Cerebellar cortex (tissue), 1 donor: ENCODE data around the gene RAD51B.

ENCODE experiments used
- DNase-seq: peaks from one replicate; pipeline ENCODE4 v3.0.0-alpha.2; 2015; ENCODE audit warnings: low spot score

The RAD51B gene

GRCh38 chr14:68573722-68574121 lies 754.1 kb downstream of the RAD51B start:
- no peak for DNase-seq

- no peak for DNase-seq
These were observed 754.9 kb downstream of the RAD51B start for GRCh38 chr14:68574461-68574860.

GRCh38 chr14:68574906-68575305 lies 755.3 kb downstream of the RAD51B start:
- no peak for DNase-seq

DNA sequence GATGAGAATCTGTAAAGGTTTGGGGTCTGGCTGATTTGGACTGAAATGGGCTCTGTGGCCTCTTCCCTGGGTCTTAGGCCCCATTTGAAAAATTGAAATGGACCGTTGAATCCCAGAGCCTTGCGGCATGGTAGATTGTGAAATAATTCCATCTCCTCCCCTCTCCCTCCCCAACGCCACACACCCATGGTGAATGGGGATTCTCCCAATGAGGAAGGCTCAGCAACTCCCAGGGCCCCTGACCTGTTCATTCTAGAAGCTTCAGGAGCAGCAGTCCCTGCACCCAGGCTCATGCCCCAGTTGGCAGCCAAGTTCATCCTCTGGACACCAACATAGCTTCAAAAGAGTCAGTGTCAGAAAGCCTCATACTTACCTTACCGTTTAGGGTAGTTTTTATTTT lies 755.8 kb downstream of the RAD51B start:
- DNase-seq: no peak

DNA sequence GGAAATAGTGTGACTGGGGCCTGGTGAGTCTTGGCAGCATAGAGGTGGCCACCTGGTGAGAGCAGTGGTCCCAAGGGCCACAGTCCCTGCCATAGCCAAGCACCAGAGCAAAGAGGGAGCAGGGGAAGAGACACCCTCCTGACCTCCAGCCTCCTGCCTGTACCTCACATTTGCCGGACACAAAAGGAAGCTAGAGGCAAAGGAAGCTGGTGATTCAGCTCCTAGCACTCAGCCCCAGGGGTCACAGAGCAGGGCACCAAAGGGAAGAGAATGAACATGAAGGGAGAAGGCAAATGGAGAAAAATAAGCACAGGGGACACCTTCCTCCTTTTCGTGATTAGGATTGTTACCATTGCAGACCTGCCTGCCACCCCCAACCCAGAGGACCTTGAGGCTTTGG lies 756.5 kb downstream of the RAD51B start:
- DNase-seq: no peak

DNA sequence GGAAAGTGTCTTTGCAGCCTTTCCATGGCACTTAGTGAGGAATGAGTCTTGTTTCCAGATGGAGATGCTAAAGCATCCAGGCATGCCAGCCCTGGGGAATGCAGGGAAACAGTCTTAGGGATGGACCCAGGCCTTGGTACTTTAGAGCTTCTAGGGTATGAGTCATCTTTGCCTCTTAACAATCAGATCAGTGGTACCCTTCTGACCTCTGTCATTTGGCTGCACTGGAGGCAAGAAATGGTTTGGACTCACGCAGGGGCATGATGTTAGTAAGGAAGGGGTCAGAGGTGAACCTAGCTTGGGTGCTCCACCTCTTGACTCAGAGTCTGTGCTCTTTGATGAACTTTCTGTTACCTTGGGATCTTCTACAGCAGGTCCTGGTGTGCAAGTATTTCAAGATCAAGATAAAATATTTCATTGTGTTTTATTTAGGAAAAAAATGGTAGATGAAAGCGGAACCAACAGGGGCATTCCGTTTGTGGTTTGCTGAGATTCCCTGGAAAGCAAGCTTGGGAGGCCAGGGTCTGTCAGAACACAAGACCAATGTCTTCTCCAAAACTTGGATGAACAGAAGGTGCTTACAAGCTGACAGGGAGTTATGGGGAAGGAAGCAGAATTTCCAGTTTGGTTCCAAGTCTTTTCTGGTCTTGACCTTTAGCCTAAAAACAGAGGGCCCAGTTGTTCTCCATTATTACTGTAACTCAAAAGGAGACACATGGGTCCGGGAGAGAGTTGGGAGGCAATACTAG lies 757.1 kb downstream of the RAD51B start:
- DNase-seq: no peak

DNA sequence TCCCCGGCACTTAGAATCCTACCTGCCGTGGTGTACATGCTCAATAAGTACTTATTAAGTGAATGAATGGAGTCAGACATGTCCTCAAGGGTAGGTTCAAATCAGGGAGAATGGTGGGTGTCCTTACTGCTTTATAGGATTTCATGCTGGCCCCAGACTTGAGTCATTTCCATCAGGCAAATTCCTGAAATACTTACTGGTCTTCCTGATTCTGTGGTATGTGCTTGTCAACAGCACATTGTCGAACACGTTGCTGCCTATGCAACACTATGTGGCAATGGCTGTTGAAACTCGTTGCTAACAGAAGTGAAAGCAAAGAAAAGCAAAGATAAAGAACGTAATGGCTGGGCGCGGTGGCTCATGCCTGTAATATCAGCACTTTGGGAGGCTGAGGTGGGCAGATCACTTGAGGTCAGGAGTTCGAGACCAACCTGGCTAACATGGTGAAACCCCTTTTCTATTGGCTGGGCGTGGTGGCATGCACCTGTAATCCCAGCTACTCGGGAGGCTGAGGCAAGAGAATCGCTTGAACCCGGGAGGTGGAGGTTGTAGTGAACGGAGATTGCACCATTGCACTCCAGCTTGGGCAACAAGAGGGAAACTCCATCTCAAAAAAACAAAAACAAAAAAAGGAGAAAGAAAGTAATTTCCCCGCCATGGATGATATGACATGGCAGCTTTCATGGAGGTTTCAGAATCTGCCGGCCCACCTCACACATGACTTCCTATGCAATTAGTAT lies 758.4 kb downstream of the RAD51B start:
- DNase-seq: no peak

- DNase-seq: no peak
These were observed 759.0 kb downstream of the RAD51B start for GRCh38 chr14:68578597-68578996.

GRCh38 chr14:68580096-68580645 lies 760.6 kb downstream of the RAD51B start:
- no peak for DNase-seq

GRCh38 chr14:68580671-68581070 lies 761.1 kb downstream of the RAD51B start:
- DNase-seq: no peak

DNA sequence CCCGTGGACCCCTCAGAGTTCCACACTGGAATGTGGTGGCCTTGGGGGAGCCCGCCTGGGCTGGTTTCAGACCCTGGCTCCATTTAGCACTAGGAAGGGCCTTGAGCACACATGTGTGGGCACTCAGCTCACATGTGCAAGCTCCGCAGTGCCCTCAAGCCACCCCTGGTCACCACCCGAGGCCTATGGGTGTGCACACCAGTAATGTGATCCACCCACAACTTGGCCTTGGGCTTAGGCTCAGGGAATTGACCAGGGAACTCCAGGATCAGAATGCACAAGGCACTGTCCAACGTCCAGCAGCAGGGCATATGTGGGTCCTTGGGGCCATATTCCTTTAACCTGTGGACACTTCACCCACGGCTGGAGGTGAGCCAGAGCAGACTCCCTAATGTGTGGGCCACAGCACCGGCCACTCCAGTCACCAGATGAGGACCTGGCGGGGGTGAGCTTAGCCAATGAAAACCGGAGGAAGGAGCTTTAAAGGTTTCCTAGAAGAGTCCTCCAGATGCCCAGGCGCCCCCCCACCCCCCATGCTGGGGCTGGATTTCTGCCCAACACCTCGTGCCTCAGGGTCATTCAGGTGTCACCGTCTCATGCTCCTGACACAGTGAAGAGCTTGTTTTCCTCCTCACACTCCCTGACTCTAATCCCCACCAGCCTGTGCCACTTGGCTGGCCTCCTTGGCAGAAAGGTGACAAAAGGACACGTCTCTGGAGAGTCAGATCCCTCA lies 764.1 kb downstream of the RAD51B start:
- no peak for DNase-seq

GRCh38 chr14:68584786-68585185 lies 765.2 kb downstream of the RAD51B start:
- DNase-seq: no peak

DNA sequence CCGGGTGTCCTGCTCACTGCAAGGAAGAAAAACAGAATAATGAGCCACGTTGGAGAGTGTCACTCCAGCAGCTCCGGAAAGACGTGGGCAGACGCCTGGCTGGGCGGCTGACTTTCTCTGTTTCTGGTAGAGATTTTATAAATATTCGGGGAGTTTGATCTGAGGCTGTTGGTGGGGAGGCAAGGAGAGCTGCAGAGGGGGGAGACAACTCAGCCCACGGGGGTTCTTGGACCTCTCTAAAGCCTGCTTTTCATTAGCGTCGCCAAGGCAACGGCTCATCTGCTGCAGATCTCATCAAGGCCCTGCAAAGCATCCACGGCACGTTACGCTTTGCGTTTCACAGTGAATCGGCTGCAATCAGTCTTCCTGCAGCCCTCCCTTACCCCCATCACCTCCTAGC lies 766.1 kb downstream of the RAD51B start:
- DNase-seq: no peak

DNA sequence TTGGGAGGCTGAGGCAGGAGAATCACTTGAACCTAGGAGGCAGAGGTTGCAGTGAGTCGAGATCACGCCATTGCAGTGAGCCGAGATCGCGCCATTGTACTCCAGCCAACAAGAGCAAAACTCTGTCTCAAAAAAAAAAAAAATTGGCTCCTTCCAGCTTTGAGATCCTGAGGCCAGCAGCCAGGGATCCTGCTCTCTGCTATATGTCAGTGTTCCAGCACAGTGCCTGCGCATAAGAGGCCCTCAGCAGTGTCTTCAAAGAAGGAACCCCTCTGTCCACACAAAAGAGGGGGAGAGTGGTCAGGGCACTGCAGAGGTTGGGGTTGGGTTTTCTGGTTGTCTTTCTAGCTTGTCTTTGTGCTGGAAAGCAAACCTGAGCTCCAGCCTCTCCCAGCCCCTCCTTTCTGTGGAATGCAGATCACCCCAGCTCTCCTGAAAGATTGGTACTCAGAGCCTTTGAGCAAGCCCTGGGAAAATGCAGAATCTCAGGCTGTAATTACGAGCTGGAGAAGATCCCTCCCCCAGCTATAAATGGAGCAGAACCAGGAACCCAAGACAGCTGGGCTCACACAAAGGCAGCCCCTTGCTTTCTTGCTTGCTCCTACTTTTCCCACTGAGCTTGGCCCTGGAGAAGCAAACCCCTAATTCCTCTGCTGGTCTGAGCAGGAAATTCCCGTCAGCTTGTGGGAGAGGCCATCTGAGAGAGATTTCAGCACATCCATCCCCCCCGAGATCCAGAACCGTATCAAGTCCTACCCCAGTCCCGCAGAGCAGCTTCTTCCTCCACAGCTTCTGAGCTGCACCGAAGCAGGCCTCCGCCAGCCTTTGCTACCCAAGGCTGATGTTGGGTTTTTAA lies 767.5 kb downstream of the RAD51B start:
- DNase-seq: no peak

GRCh38 chr14:68587931-68588330 lies 768.4 kb downstream of the RAD51B start:
- no peak for DNase-seq

- DNase-seq: no peak
These were observed 770.0 kb downstream of the RAD51B start for GRCh38 chr14:68589447-68590200.

GRCh38 chr14:68590201-68590522 lies 770.6 kb downstream of the RAD51B start:
- no peak for DNase-seq

GRCh38 chr14:68591786-68592185 lies 772.2 kb downstream of the RAD51B start:
- no peak for DNase-seq

DNA sequence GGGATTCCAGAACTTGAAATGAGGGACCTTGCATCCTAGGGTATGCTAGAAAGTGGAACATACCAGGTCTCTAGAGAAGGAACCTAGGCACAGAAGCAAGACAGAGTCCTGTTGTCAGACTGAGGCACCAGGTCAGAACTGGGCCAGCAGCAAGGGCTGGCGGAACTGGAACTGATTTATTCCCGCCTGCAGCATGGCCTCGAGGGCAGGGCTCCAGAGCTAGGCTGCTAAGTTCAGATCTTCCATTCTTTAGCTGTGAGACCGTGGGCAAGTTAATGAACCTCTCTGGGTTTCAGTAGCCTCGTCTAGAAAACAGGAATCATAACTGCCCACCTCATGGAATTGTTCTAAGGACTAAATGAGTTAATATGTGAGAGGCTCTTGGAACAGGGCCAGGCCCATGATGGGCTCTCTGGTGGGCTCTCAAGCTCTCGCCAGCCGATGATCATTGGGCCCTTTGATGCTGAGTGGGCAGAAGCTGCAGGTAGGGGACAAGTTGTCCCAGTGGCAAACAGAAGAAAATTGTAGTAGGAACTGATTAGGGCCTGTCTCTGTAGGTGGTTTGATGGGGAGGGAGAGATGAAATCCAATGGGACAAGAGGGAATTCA lies 773.5 kb downstream of the RAD51B start:
- no peak for DNase-seq

DNA sequence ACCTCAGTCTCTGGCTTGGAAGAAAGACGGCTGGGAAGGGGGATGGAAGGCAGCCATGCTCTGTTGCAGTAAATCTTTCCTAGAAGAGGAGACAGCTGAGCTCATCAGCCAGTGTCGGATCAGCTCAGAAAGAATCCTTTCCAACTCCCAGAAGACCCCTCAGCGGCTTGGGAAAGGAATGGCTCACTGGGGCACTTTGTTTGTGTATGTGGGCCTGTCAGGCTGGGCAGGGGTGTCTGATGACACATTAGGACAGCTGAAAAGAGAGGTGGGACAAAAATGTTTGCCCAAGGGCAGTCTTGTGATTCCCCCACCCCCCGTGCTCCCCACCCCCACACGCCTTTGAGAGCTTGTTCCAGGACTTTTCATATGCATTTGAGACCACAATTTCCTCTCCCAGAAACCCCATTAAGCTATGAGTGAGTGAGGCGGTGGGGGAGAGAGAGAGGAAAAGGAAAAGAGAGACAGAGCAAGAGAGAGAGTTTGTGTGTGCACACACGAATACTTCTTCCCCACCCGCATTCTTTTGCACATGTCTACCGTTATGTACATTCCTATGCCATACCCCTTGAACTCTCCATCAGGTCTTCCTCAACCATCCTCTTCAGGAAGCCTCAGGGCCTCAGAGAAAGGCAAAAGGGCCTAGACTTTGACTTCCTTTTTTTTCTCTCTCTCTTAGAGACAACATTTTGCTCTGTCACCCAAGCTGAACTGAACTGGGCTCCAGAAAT lies 774.4 kb downstream of the RAD51B start:
- DNase-seq: no peak
